Activated CD8-positive, alpha-beta memory T cell treated with anti-CD3 and anti-CD28 coated beads for 4 hours (primary cell): ENCODE results near the gene AMPD1.

Experiments
- DNase-seq, 2 donors: peaks; one replicate each; pipeline ENCODE4 v3.0.0-alpha.2; 2020; ENCODE audit warnings: low read depth in 2 of 2

AMPD1 gene

GRCh38 chr1:114695430-114696058 lies at the start of gene AMPD1:
AMPD1 (minus strand) TSS chr1:114695546; CDS start chr1:114695471, 75 bp downstream.
- DNase-seq = no peak

GRCh38 chr1:114741963-114742746 lies 46.8 kb upstream of the AMPD1 start:
- DNase-seq = no peak

- no peak for DNase-seq
Observed at GRCh38 chr1:114740331-114740730, 45.0 kb upstream of the AMPD1 start.

- no peak for DNase-seq
Observed at GRCh38 chr1:114737314-114737849, 42.0 kb upstream of the AMPD1 start.

- no peak for DNase-seq
Observed at GRCh38 chr1:114735479-114735878, 40.1 kb upstream of the AMPD1 start.

- DNase-seq = no peak
Observed at GRCh38 chr1:114729782-114730181, 34.4 kb upstream of the AMPD1 start.

GRCh38 chr1:114728553-114728952 lies 33.2 kb upstream of the AMPD1 start:
- DNase-seq = no peak

- no peak for DNase-seq
Observed at GRCh38 chr1:114725230-114725629, 29.9 kb upstream of the AMPD1 start.

GRCh38 chr1:114723915-114724314 lies 28.6 kb upstream of the AMPD1 start:
- no peak for DNase-seq

- DNase-seq = no peak
Observed at GRCh38 chr1:114723457-114723856, 28.1 kb upstream of the AMPD1 start.

GRCh38 chr1:114720492-114720891 lies 25.1 kb upstream of the AMPD1 start:
- no peak for DNase-seq

GRCh38 chr1:114719424-114719787 lies 24.1 kb upstream of the AMPD1 start:
- DNase-seq = no peak

GRCh38 chr1:114718661-114719423 lies 23.5 kb upstream of the AMPD1 start:
- no peak for DNase-seq

- DNase-seq = peak; percentile 93 to 95
Observed at GRCh38 chr1:114716304-114717170, 21.2 kb upstream of the AMPD1 start, which contains the start of gene NRAS. NRAS (minus strand) TSS chr1:114716771; CDS start chr1:114716160, 611 bp downstream.

- DNase-seq = no peak
Observed at GRCh38 chr1:114715952-114716303, 20.6 kb upstream of the AMPD1 start.

- no peak for DNase-seq
Observed at GRCh38 chr1:114712977-114713376, 17.6 kb upstream of the AMPD1 start.

- DNase-seq = no peak
Observed at GRCh38 chr1:114710360-114710759, 15.0 kb upstream of the AMPD1 start.

GRCh38 chr1:114707604-114708003 lies 12.3 kb upstream of the AMPD1 start:
- no peak for DNase-seq

- no peak for DNase-seq
Observed at GRCh38 chr1:114703242-114703641, 7.9 kb upstream of the AMPD1 start.

- DNase-seq = no peak
Observed at GRCh38 chr1:114702737-114703136, 7.4 kb upstream of the AMPD1 start.

GRCh38 chr1:114701931-114702330 lies 6.6 kb upstream of the AMPD1 start:
- DNase-seq = no peak
